ENCODE measurements around the gene VCAM1. TPM values are rescaled to one million over a fixed set of nuclear protein-coding genes. Genes with fewer than 3 reads are reported as not detected.
A peak's percentile ranks its signal among the peaks of the same experiment; 100 is the strongest.

VCAM1 gene
- total and polyA plus RNA-seq, 9 of the 15 experiments (the other 6 are each of a cell fraction or from before 2014, with no cell fraction given): 0.04 to 0.13 TPM; not detected in 7

DNA sequence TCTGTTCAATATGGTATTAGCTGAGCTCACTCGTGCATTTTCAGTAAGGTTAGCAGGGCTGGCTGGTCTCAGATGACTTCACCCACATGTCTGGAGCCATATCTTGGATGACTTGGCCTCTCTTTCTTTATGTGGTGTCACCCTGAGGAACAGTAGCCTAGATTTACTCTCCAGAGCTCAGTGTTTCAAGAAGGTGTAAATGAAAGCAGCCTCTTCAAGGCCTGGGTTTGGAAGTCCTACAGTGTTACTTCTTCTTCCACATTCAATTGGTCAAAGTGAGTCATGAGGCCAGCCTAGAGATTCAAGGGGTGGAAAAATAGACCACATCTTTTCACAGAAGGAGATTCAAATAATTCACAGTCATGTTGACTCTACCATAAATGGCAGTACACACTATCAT lies 12.2 kb downstream of the VCAM1 start:
- in situ Hi-C loops (cut with MboI): no loop called here
- TF ChIP-seq, protein P1, sequence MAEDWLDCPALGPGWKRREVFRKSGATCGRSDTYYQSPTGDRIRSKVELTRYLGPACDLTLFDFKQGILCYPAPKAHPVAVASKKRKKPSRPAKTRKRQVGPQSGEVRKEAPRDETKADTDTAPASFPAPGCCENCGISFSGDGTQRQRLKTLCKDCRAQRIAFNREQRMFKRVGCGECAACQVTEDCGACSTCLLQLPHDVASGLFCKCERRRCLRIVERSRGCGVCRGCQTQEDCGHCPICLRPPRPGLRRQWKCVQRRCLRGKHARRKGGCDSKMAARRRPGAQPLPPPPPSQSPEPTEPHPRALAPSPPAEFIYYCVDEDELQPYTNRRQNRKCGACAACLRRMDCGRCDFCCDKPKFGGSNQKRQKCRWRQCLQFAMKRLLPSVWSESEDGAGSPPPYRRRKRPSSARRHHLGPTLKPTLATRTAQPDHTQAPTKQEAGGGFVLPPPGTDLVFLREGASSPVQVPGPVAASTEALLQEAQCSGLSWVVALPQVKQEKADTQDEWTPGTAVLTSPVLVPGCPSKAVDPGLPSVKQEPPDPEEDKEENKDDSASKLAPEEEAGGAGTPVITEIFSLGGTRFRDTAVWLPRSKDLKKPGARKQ (CRISPR knock-in tag; IDR thresholded peaks at IDR 0.05): no peak
- TF ChIP-seq ZNF124 (CRISPR knock-in tag; IDR thresholded peaks at IDR 0.05) (no peak), OTX1 (CRISPR knock-in tag; IDR thresholded peaks at IDR 0.05) (no peak), RBM25 (IDR thresholded peaks at IDR 0.05; ENCODE audit: low read depth, low read length, severe bottlenecking) (no peak), NR2C1 (IDR thresholded peaks at IDR 0.05) (no peak), NR2C1 (tag; IDR thresholded peaks at IDR 0.05) (no peak), MTA3 (IDR thresholded peaks at IDR 0.05; ENCODE audit: borderline replicate concordance) (no peak)
- TF ChIP-seq, protein P2, sequence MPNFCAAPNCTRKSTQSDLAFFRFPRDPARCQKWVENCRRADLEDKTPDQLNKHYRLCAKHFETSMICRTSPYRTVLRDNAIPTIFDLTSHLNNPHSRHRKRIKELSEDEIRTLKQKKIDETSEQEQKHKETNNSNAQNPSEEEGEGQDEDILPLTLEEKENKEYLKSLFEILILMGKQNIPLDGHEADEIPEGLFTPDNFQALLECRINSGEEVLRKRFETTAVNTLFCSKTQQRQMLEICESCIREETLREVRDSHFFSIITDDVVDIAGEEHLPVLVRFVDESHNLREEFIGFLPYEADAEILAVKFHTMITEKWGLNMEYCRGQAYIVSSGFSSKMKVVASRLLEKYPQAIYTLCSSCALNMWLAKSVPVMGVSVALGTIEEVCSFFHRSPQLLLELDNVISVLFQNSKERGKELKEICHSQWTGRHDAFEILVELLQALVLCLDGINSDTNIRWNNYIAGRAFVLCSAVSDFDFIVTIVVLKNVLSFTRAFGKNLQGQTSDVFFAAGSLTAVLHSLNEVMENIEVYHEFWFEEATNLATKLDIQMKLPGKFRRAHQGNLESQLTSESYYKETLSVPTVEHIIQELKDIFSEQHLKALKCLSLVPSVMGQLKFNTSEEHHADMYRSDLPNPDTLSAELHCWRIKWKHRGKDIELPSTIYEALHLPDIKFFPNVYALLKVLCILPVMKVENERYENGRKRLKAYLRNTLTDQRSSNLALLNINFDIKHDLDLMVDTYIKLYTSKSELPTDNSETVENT (CRISPR knock-in tag; IDR thresholded peaks at IDR 0.05): no peak
- TF ChIP-seq, protein P3, sequence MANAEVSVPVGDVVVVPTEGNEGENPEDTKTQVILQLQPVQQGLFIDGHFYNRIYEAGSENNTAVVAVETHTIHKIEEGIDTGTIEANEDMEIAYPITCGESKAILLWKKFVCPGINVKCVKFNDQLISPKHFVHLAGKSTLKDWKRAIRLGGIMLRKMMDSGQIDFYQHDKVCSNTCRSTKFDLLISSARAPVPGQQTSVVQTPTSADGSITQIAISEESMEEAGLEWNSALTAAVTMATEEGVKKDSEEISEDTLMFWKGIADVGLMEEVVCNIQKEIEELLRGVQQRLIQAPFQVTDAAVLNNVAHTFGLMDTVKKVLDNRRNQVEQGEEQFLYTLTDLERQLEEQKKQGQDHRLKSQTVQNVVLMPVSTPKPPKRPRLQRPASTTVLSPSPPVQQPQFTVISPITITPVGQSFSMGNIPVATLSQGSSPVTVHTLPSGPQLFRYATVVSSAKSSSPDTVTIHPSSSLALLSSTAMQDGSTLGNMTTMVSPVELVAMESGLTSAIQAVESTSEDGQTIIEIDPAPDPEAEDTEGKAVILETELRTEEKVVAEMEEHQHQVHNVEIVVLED (CRISPR knock-in tag; IDR thresholded peaks at IDR 0.05): no peak
- Histone ChIP-seq H3K36me3 (ENCODE audit: control insufficient read depth, insufficient read depth, low read length) (no peaks in the 10 kb centered on the region), H3K4me3 (no peak overlapping the region), H3K27ac (ENCODE audit: extremely low read depth, low read depth, low read length) (no peak overlapping the region), H3K4me1 (replicated peaks in 1 of 2; ENCODE audit: control insufficient read depth in 2 of 2, insufficient read depth in 2 of 2, low read length in 2 of 2) (no peaks in the 10 kb centered on the region; a peak in 1 of 5 replicates), H3K4me2 (ENCODE audit: insufficient read depth, low read length) (no peak overlapping the region), H3K27me3 (ENCODE audit: control insufficient read depth in 2 of 2, insufficient read depth in 2 of 2, low read length in 2 of 2) (no peaks in the 10 kb centered on the region), H3K9me1 (ENCODE audit: control insufficient read depth, insufficient read depth, low read length) (no peaks in the 10 kb centered on the region), H2AFZ (ENCODE audit: low read depth, low read length) (peak overlapping the region; percentile 29; the same call in 1 of the 2 replicates), H3K9me3 (replicated peaks; ENCODE audit: control insufficient read depth, insufficient read depth, low read depth, low read length) (no peaks in the 10 kb centered on the region), H4K20me1 (replicated peaks; ENCODE audit: control insufficient read depth, insufficient read depth, low read length) (no peaks in the 10 kb centered on the region), H3K79me2 (ENCODE audit: control insufficient read depth, insufficient read depth, low read length) (no peaks in the 10 kb centered on the region), H3K9ac (ENCODE audit: insufficient read depth in 1 of 2, low read depth in 2 of 2, low read length in 2 of 2) (no peak overlapping the region)
- POLR2A ChIA-PET: no interaction called here
- 0% methylated on average over 1 of the region's 1 CpG for WGBS (ENCODE audit: insufficient coverage, low coverage, missing lambda C conversion rate)
- CTCF ChIA-PET (ENCODE audit: low intra/inter-chr PET ratio): no interaction called here
- intact Hi-C loops (cut with micrococcal nuclease): no loop called here
- ATAC-seq (no peak), DNase-seq (ENCODE audit: extremely low read depth in 1 of 4, low spot score in 3 of 4) (no peak), FAIRE-seq (no peak)
- no TSS peak for BruUV-seq (replicated peaks)

Data from K562 (cell line).